Epithelial cell of proximal tubule (primary cell): Measurements from ENCODE around the gene TGM5. TPM values are rescaled to one million over a fixed set of nuclear protein-coding genes. Genes with fewer than 3 reads are reported as not detected.

Experiments used
- DNase-seq: peaks from one replicate; pipeline ENCODE4 v3.0.0-alpha.2; 2011; ENCODE audit warnings: low read depth
- H3K4me3 ChIP-seq: 2 replicates; pipeline ENCODE4 v1.5.1; 2011; ENCODE audit warnings: low read depth, mild to moderate bottlenecking, low read length
- total RNA-seq: library from RNA; depleted of rRNA; stranded (reverse); fragments of >200 nt; gene quantifications from 2 replicates; pipeline ENCODE4 v1.2.3, GENCODE V29; 2015
- TF ChIP-seq, protein P1 (sequence below): conservative IDR thresholded peaks from 2 replicates; pipeline ENCODE4 v1.5.1; 2012; ENCODE audit warnings: low read depth, mild to moderate bottlenecking, low read length

The TGM5 gene
- total RNA-seq, 1 donor from 2014 or later = 0.06 TPM

DNA sequence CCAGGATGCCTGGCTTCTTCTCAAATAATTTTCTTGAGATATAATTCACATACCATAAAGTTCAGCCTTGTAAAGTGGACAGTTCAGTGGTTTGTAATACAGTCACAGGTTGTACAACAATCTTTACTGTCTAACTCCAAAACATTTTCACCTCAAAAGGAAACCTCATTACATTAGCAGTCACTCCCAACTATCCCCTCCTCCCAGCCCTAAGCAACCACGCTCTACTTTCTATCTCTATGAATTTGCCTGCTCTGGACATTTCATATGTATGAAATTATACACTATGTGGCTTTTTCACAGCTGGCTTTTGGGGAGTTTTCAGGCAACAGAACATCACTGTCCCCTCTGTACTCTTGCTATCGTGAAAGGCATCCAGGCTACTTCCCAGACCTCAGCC is 17.5 kb downstream of the TGM5 start:
- no peak for DNase-seq
- TF ChIP-seq, protein P1, sequence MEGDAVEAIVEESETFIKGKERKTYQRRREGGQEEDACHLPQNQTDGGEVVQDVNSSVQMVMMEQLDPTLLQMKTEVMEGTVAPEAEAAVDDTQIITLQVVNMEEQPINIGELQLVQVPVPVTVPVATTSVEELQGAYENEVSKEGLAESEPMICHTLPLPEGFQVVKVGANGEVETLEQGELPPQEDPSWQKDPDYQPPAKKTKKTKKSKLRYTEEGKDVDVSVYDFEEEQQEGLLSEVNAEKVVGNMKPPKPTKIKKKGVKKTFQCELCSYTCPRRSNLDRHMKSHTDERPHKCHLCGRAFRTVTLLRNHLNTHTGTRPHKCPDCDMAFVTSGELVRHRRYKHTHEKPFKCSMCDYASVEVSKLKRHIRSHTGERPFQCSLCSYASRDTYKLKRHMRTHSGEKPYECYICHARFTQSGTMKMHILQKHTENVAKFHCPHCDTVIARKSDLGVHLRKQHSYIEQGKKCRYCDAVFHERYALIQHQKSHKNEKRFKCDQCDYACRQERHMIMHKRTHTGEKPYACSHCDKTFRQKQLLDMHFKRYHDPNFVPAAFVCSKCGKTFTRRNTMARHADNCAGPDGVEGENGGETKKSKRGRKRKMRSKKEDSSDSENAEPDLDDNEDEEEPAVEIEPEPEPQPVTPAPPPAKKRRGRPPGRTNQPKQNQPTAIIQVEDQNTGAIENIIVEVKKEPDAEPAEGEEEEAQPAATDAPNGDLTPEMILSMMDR = no peak
- H3K4me3 ChIP-seq = no peak overlapping the region

DNA sequence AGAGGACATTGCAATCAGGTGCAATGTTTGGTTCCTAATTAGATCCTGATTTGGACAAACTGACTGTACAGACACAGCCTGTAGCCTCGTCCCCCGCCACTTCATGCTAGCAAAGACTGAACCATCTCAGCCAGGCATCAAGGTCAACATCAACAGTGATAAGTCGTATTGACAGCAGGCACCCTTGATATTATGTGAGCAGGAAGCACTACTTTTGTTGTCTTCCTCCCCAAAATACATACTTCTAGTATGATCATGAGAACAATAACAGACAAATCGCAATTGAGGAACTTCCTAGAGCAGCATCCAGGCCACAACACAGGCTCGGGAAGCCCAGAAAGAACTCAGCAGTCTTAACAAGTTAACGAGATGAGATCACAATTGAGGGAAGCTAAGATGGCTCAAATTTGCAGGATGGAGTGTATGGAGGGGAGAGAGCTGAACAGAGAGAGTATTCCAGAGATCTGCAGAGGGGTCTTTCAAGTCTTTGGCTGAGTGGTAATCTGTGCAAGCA is 20.4 kb downstream of the TGM5 start:
- DNase-seq = no peak
- TF ChIP-seq, protein P1 = no peak
- H3K4me3 ChIP-seq = no peak overlapping the region

DNA sequence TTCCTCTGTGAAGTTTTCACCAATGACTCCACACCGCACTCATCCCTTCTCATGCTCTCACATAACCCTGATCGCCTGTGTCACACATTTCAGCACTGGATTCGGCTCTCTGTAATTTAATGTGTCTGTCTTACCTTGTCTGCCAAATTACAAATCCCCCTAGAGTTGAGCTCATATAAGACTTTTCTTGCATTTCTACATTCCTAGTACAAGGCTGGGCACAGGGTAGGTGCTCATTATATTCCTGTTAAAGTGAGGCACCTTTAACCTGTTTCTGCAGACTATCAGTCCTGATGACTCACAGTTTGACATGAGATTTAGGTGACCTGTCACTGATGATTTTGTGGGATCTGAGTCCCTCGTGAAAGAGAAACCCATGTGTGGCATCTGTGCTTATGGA is 22.6 kb downstream of the TGM5 start:
- TF ChIP-seq, protein P1 = no peak

DNA sequence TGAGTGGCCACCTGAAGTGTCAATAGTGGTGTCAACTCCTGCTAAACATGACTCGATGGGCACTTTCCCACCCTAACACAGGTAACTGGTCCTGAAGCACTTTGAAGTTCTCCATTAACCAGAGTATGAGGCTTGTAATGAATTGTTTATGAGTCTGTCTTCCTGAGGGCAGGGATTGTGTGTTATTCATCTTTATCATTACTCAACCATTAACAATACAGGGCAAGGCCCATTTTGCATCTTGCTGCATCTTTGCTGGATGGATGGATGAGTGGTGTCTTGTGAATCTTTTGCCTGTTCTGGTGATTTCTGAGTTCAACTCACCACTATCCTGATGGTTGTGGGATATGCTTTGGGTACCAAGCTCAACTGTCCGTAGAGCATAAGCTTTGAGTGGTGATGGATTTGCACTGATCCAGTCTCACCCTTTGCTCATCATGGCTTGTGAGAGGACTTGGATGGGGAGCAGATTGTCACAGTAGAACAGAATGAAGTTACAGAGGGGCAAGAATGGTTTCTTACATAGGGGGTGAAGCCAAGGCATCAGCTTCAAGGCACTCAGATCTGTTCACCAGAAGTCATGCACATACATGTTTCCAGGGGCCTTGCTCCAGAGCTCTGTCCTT is 23.6 kb downstream of the TGM5 start:
- no peak overlapping the region for H3K4me3 ChIP-seq
- no peak for DNase-seq
- TF ChIP-seq, protein P1 = no peak

More for the DNA sequence above, 22.6 kb downstream of the TGM5 start:
- H3K4me3 ChIP-seq = no peak overlapping the region
- no peak for DNase-seq

DNA sequence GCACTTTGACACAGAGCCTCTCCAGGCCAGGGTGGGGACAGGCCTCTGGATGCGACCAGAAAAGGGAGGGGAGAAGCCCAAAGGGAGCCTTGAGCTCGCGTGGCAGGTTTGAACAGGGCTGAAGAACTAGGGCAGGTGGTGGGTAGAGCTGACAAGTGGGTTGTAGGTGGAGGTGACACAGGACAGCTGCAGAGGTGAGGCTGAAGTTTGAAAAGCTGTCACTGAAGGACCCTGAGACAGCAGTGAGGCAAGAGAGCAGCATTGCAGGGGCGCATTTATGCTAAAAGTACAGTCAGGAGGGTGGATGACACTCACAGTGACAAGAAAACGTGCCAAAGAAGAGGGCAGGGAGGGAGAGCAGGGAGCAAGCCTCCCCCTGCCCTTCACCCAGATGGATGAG is 24.1 kb downstream of the TGM5 start:
- TF ChIP-seq, protein P1 = no peak
- no peak for DNase-seq
- H3K4me3 ChIP-seq = no peak overlapping the region

DNA sequence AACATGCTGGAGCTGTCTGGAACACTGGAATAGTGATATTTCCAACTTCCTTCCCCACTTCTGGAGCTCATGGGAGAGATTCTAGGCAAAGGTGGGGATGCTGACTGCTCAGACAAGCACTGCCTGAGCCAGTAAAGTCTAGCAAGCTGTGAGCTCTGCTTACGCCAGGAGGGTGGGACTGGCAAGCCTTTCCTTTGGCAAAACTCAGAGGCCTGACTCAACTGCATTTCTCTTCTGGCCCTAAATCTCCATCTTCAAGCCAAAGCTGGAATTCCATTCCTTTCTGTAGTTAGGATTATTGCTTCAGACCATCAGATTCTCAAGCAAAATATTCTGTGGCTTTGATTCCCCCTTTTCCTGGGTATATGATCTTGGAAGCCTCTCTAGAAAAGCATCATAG is 25.6 kb downstream of the TGM5 start:
- TF ChIP-seq, protein P1 = no peak
- no peak overlapping the region for H3K4me3 ChIP-seq
- no peak for DNase-seq
